Activated T-helper 9 cell treated with anti-CD3 and anti-CD28 coated beads, Interleukin-2, amount 50 U/mL, for 16 hours (primary cell): ENCODE results near the gene FEN1.

Source experiments
- DNase-seq: peaks from one replicate; pipeline ENCODE4 v3.0.0-alpha.2; 2020; ENCODE audit warnings: low read depth

FEN1 gene

DNA sequence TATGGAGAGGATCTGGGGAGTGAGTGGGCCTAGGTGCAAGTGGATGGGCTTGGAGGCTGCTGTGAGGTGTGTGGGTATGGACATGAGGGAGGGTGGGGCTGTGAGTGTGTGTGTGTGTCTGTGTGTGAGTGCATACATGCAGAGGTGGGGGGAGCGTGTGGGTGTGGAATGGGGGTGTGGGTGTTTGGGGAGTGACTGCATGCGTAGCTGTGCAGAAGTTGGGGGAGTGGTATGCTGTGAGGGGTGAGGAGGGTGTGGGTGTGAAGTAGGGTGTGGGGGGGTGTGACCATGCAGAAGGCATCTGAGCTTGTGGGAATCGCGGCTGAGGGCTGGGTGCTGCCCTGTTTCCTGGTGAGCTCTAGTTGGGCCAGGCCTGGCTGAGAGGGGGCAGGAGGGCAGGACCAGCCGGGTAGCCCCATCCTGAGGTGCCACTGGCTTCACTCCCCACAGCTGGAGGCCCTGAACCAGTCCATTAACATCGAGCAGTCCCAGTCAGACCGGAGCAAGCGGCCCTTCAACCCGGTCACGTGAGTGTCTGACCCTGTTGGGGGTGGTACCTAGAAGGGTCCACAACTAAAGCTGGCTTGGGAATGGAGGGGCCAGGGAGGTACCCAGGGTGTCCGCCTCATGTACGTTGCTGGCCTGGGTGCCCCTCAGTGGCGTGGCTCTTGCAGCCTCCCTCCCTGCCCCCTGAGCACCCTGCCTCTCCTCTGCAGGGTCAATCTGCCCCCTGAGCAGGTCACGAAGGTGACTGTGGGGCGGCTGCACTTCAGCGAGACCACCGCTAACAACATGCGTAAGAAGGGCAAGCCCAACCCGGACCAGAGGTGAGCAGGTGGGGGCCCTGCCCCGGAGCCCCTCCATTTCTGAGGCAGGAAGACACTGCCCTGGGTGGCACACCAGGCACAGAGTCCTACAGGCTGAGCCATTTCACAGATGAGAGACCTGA is 16.8 kb upstream of the FEN1 start:
- DNase-seq = no peak

DNA sequence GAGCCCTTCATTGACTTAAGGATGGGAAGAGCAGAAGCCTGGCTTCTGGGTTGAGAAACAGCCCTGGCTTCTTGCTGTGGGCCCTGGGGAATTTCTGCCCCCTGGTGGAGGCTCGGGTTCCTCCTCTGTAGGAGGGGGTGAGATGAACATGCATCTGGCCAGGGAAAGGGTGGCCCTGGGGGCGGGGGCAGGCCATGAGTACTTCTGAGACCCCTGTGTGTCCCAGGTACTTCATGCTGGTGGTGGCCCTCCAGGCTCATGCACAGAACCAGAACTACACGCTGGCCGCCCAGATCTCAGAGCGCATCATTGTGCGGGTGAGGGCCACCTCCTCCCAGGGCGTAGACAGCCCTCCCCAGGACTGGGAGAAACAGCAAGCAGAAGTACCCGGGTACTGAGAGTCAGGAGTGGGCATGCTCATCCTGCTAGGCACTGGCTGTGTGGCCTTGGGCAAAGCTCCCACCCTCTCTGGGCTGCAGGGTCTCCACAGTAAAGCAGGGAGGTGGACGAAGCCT is 16.1 kb upstream of the FEN1 start:
- peak; percentile 32 for DNase-seq

DNA sequence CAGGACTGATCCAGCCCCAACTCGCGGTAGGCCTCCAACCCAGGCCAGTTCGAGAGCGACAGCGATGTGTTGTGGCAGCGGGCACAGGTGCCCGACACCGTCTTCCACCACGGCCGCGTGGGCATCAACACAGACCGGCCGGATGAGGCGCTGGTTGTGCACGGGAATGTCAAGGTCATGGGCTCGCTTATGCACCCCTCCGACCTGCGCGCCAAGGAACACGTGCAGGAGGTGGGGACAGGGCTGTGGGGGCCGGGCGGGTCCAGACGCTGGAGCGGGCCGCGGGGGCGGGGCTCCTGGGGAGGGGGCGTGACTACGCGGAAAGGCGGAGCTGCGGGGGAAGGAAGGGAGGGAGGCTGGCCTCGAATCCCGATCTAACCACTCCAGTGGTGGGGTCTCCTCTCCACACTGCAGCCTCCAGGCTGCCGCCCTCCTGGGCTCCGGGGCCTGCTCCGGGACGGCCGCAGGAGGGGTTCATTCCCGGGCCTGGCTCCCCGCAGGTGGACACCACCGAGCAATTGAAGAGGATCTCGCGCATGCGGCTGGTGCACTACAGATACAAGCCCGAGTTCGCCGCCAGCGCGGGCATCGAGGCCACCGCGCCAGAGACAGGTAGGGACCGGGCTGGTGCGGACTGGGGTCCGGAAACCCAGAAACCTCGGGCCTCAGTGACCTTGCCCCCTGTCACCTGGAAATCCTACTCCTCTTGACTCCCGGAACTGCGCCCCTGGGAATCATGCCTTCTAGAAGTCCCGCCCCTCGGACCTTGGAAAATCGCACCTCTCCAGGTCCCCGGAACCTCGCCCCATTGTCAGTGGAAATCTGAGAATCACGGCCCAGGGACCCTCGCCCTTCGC is 15.2 kb upstream of the FEN1 start:
- DNase-seq = peak; percentile 54

DNA sequence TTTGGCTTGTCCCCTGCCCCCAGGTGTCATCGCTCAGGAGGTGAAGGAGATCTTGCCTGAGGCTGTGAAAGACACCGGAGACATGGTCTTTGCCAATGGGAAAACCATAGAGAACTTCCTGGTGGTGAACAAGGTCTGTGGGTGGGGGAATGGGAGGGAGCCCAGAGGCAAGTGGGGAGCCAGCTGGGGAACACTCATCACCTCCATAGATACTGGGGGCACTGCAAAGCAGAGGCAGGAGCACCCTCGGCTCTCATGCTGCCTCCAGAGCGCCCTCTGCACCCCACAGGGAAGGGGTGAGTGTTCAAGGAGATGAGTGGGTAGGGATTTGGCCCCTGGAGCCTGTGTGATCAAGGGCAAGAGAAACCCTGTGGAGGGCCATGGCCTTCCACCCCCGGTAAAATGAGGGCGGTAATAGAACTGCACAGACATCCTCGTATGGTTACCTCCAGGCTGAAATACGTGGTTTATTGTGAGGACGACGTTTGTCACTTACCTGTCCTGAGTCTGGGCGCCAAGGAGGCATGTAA is 14.3 kb upstream of the FEN1 start:
- no peak for DNase-seq

DNA sequence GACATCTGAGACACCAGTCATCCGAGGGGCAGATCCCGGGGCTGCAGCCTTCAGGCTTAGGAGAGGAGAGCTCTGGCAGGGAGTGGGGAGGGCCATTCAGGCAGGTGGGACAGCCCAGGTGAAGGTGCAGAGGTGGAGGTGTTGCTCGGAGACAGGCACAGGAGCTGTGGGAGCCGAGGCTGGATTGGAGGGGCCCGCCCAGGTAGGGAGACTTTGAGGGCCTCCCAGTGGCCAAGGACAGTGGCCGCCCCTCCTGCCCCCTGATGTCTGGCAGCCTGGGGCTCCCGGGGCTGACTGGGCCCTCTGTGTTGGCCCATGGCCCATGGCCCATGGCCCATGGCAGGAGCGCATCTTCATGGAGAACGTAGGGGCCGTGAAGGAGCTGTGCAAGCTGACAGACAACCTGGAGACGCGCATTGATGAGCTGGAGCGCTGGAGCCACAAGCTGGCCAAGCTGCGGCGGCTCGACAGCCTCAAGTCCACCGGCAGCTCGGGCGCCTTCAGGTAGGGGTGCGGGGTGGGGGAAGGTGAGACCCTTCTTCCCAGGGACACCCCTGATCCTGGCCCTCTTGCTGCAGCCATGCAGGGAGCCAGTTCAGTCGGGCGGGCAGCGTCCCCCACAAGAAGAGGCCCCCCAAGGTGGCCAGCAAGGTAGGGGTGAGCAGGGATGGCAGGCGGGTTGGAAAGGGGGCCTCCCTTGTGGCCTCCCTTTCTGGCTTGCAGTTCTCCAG is 13.6 kb upstream of the FEN1 start:
- DNase-seq = no peak

DNA sequence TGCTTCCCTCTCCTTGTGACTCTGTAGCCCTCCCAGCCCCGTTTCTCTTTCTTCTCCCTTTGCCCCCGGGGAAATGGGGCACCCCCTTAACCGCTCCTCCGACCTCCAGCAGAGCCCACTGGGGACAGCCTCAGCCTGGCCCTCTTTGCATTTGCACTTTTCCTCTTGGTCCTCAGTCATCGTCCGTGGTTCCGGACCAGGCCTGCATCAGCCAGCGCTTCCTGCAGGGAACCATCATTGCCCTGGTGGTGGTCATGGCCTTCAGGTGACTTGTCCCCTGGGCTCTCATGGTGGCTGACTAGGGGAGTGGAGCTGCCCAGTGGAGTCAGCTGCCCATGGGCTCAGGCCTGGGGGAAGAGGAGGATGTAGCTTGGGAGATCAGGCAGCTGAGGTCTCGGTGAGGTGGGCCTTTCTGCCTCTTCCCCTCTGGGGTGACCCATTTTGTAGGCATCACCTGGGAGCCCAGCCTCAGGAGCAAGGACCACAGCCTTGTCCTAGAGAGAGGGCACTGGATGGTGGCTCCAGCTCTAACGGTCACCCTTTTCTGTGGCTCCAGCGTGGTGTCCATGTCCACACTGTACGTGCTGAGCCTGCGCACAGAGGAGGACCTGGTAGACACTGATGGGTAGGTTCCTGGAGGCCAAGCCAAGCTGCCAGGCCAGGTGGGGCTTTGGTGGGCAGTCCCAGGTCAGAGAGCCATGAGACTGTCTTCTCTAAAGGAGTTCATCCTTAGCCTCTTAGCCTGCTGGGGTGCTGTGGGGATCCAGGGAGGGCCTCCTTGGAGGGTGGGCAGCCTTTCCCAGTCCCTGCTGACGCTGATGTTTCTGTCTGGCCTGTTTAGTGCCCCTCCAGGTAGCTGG is 12.8 kb upstream of the FEN1 start:
- DNase-seq = no peak

DNA sequence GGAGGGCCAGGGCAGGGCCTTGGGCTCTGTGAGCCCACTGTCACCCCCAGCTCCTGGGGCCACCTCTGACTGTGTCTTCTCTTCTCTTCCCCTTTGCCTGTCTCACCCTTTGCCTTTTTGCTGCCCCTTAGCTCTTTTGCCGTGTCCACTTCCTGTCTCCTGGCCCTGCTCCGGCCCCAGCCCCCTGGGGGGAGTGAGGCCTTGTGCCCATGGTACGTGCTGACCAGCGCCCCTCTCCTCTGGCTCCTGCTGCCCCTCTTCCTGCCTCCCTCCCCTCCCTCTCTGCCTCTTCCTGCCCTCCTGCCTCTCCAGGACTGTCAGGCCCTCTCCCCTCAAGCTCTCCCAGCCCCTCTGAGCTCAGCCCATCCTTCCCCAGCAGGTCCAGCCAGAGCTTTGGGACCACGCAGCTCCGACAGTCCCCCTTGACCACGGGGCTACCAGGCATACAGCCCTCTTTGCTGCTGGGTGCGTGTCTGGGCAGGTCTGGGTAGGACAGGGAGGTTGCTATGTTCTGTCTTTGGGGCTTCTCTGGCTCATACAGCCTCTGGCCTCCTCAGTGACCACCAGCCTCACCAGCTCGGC is 12.0 kb upstream of the FEN1 start:
- no peak for DNase-seq

DNA sequence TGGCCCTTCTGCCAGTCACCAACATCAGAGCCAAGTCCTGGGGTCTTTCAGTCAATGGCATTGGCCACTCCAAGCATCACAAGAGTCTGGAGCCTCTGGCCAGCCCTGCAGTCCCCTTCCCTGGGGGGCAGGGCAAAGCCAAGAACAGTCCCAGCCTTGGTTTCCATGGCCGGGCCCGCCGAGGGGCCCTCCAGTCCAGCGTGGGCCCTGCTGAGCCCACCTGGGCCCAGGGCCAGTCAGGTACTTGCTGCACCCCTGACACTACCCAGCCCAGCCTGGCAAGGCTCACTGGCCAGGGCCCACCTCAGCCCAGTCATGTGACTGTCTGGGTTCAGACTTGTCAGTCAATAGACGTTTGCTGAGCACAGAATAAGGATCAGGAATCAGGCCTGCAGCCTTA is 11.1 kb upstream of the FEN1 start:
- DNase-seq = no peak

DNA sequence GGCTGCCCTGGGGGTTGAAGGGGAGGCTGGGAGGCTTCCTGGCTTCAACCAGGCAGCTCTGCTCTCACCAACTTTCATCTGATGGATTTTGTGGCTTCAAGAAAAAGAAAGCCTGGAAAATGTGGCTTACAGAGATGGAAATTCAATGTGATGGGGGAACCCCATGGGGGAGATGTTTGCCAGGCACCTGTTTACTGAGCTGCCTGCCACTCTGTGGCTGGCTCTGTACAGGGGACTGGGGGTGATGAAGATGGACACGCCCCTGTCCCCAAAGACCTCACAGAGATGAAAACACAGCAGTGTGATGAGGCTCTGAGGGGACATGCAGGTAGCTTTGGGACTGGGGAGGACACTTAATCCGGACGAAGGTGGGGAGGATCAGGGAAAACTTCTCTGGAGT is 10.4 kb upstream of the FEN1 start:
- no peak for DNase-seq

DNA sequence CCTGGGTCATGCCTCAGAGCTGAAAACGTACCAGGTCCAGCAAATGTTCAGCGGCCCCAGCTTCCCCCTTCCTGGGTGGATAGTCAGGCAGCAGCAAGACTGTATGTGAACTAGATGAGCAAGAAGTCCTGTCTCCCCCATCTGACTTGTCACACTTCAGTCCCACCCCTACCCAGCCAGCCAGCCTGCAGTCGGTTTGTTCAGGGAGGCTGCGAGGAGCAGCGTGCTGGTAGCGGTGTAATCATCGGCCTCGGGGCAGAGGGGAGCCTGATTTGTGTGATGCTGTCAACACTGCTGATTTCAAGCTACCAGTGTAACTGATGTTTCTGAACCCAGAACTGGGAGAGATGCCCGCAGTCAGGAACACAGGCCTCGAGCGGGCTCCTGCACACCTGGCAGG is 9.9 kb upstream of the FEN1 start:
- no peak for DNase-seq

DNA sequence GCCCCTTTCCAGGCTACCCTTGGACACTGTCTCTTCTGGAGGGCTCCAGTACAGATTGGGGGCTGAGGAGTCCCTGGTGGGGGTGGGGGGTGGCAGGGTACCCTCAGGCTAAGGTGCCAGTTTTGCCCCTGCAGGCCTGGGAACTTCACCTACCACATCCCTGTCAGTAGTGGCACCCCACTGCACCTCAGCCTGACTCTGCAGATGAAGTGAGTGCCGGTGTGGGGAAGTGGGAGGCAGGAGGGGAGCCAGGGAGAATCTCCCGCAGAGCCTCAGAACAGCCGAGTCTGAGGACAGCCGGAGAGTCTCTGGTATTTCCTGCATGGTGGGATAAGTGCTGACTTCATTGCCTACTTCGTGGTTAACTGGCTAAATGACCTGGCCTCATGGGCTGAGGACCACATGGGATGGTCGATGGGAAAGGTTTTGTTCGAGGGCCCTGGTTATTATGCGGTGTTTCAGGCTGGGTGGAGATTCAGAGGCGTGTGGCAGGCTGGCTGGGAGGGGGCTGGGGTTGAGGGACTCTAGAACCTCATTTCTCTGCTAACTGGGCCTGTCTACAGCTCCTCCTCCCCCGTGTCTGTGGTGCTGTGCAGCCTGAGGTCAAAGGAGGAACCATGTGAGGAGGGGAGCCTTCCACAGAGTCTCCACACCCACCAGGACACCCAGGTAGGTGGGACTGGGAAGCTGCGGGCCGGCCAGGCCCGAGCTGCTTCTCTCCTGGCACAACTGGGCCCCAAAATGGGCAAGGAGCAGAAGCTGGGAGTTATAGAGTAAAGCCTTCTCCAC is 8.8 kb upstream of the FEN1 start:
- no peak for DNase-seq

DNA sequence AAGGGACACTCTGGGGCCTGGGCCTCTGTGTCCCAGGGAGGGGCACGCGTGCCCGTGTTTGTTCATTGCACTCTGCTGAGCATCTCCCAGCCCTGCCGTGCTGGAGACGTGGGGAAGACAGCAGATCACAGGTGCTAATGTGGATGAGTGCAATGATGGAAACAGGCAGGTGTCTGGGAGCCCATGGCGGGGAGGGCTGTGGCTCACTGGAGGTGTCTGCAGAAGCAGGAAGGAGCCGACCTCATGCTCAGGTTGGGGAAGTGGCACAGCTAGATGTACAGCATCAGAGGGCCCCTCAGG is 8.3 kb upstream of the FEN1 start:
- no peak for DNase-seq

DNA sequence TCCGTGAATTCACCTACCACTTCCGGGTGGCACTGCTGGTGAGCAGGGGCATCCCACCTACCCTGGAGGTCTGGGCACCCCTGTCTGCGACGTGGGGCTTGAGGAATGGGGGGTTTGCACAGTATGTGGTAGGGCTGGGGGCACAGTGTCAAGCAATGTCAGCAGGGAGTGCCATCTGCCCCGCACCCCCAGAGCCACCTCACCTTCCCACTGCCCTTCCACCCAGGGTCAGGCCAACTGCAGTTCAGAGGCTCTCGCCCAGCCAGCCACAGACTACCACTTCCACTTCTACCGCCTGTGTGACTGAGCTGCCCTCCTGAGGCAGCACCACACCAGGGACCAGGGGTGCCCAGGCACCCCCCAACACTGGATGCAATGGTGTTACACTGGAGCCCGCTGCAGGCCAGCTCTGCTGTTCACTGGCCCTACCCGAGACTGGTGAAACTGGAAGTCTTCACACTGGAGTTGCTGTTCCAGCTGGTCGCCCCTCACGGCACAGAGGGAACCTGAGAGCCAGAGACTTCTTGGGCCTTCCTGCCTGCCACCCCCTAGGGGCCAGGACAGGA is 6.8 kb upstream of the FEN1 start:
- DNase-seq = no peak

DNA sequence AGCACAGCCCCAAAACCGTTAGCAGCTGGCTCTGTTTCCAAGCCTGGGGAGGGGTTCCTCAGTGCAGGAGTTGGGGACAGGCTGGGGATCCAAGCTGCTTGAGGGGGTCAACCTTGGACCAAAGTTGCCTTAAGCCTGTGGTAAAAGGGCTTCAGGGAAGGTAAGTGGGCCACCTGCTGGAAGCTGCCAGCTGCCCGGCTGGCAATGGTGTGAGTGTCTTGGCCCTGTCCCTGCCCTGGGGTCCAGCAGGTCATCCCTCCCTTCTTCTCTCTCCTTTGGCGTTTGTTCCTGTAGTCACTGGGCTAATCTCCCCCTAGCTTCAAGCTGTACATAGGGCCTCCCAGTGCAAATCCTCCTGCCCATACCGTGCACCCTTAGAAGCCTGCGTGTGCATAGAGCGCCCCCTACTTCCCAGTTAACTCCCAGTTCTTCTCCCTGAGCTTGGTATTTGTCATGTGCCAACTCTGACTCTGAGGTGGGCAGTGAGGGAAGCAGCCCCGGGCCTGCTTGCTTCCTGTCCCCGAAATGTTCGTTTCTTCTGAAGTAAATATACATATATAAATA is 4.7 kb upstream of the FEN1 start:
- DNase-seq = no peak

DNA sequence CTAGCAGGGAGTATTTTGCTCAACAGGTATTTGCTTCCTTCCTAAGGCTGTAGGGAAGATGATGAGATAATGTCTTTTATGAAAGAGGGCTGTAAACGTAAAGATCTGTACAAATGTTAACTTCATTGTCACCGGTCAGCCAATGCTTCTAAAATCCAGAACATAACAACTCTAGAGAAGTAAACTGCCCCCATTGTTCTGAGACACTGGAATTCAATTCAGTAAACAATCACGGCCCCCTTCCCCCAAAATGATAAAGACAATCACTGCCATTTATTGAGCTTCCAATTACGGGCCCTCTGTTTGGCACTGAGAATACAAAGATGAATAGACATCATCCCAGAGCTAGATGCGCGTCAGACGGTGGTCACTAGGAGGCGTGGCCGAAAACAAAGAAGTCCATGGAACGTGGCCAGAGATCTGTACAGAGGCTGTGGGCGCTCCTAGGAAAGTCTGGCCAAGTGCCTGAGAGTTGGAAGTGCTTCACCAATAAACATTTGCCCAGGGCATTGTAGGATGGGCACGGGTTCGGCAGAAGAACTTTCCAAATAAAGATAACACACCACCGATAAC is 888 bp upstream of the FEN1 start:
- DNase-seq = no peak

DNA sequence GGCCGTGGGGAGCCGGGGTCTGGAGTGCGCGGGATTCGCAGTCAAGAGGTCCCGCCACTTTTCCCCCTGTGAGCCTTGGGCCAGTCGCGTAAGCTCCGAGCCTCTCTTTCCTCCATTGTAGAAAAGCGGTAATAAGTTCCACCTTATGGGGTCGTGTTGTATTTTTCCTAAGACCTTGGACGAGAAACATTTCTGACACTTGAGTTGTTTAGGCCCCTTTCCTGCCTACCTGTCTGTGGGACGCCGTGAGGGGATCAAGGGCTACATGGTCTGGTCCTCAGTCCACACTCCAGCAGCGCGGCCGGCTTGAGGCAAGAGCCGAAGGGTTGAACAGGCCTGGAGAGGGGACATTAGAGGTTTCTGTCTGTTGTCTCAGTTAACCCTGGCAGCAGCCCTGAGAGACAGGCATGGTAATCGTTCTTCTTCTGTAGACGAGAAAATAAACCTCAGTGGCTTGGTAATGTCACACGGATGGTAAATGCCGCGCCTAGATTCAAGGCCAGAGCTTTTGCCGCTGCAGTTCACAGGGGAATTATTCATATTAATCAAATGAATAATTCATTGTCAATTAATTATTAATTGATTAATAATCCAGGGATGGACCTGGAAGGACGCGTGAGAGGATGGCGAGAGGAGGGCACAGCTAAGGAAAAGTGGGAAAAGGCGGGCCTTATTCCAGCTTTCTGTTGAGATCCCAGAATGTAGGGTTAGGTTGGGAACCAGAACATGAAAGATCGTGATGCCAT is 545 bp downstream of the FEN1 start:
- DNase-seq = no peak

DNA sequence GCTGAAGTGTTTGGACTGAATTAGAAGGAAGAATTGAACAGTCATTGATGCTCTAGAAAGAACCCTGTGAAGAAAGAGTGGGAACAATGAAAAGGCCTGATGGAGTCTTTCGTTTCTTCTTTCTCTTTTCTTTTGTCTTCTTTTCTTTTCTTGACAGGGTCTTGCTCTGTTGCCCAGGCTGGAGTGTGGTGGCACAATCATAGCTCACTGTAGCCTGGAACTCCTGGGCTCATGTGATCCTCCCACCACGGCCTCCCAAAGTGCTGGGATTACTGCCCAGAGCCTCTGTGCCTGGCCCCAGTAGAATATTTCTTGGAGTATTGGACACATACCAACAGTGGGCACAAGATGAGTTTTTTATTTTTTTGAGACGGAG is 1.1 kb downstream of the FEN1 start:
- DNase-seq = no peak

DNA sequence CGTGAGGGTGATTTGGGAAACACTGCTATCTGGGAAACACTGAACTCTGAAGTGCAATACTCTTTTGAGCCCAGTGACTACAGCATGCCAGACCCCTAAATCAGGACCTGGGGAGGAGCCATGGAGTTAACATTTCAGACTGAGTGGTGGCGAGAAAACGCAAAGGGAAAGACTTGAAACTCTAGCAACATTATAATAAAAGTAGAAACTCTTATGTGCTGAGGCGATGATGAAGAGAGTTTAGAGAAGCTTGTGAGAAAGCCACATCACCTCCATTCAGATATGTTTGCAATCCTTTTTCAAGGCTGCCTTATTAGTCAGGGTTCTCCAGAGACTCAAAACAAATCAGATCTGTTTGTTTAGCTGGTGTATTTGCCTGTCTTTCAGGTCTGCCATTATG is 1.9 kb downstream of the FEN1 start:
- DNase-seq = no peak
